GM23338 (cell line): ENCODE measurements around the gene MARCKS. TPM values are rescaled to one million over a fixed set of nuclear protein-coding genes. Genes with fewer than 3 reads are reported as not detected.

ENCODE experiments used
- ATAC-seq: fragments of 200-7000 bp; cut with Tn5 transposase; 3 replicates; pipeline ENCODE4 v1.9.1; 2020
- DNase-seq: peaks from one replicate; pipeline ENCODE4 v3.0.0-alpha.2; 2015; ENCODE audit warnings: low spot score
- H2AFZ ChIP-seq: fragments of 200-600 bp; sonication (generic); 2 replicates; pipeline ENCODE4 v1.8.0; 2016; ENCODE audit warnings: antibody characterized with exemption, mild to moderate bottlenecking, moderate library complexity
- H3F3A ChIP-seq: fragments of 200-600 bp; sonication (generic); replicated peaks from 2 replicates; pipeline ENCODE4 v1.8.0; 2017; ENCODE audit warnings: antibody characterized with exemption, mixed run types, low read depth
- H3K27ac ChIP-seq: fragments of 200-600 bp; sonication (generic); 2 replicates; pipeline ENCODE4 v1.6.1; 2016; ENCODE audit warnings: low read depth
- H3K27me3 ChIP-seq: fragments of 200-600 bp; sonication (generic); 2 replicates; pipeline ENCODE4 v1.8.0; 2016; ENCODE audit warnings: mild to moderate bottlenecking, mixed run types, moderate library complexity; ENCODE audit not compliant: insufficient read depth
- H3K36me3 ChIP-seq: fragments of 200-600 bp; sonication (generic); 2 replicates; pipeline ENCODE4 v1.8.0; 2016; ENCODE audit warnings: mild to moderate bottlenecking; ENCODE audit not compliant: insufficient read depth
- H3K4me1 ChIP-seq: fragments of 200-600 bp; sonication (generic); 2 replicates; pipeline ENCODE4 v1.8.0; 2016; ENCODE audit warnings: mild to moderate bottlenecking, moderate library complexity; ENCODE audit not compliant: insufficient read depth
- H3K4me2 ChIP-seq: fragments of 200-600 bp; sonication (generic); 2 replicates; pipeline ENCODE4 v1.7.1; 2017; ENCODE audit warnings: mixed run types
- H3K4me3 ChIP-seq: fragments of 200-600 bp; sonication (generic); 2 replicates; pipeline ENCODE4 v1.6.1; 2016; ENCODE audit warnings: mixed run types
- H3K79me2 ChIP-seq: fragments of 200-600 bp; sonication (generic); replicated peaks from 2 replicates; pipeline ENCODE4 v1.8.0; 2017; ENCODE audit warnings: mild to moderate bottlenecking; ENCODE audit not compliant: insufficient read depth
- H3K9me2 ChIP-seq: fragments of 200-600 bp; sonication (generic); 2 replicates; pipeline ENCODE4 v1.8.0; 2017; ENCODE audit not compliant: insufficient read depth
- H4K20me1 ChIP-seq: fragments of 200-600 bp; sonication (generic); replicated peaks from 2 replicates; pipeline ENCODE4 v1.8.0; 2017; ENCODE audit warnings: mild to moderate bottlenecking; ENCODE audit not compliant: insufficient read depth
- H3K27ac Mint-ChIP-seq: 2 replicates; pipeline ENCODE4 v1.8.0; 2020; ENCODE audit warnings: inconsistent platforms, mild to moderate bottlenecking, moderate library complexity, mixed read lengths
- H3K27me3 Mint-ChIP-seq: 3 replicates; pipeline ENCODE4 v1.8.0; 2022; ENCODE audit warnings: low read depth, mild to moderate bottlenecking, moderate library complexity, mixed read lengths, inconsistent platforms; ENCODE audit not compliant: insufficient read depth, poor library complexity
- H3K36me3 Mint-ChIP-seq: 3 replicates; pipeline ENCODE4 v1.8.0; 2021; ENCODE audit warnings: low read depth, mild to moderate bottlenecking, inconsistent platforms, moderate library complexity, mixed read lengths
- H3K4me1 Mint-ChIP-seq: 3 replicates; pipeline ENCODE4 v1.8.0; 2020; ENCODE audit warnings: mild to moderate bottlenecking, inconsistent platforms, mixed read lengths
- H3K4me3 Mint-ChIP-seq: 3 replicates; pipeline ENCODE4 v1.8.0; 2021; ENCODE audit warnings: moderate library complexity, mild to moderate bottlenecking, inconsistent platforms, mixed read lengths
- H3K9me3 Mint-ChIP-seq: 3 replicates; pipeline ENCODE4 v1.8.0; 2020; ENCODE audit warnings: moderate library complexity, mild to moderate bottlenecking, inconsistent platforms, mixed read lengths
- CTCF ChIP-seq, 2 experiments: fragments of 200-600 bp in 1 of 2; sonication (generic) in 1 of 2; conservative IDR thresholded peaks; 2 replicates each; pipeline versions ENCODE4 v1.5.1 to v1.6.1; 2016 to 2017; ENCODE audit warnings: antibody characterized with exemption in 2 of 2, low read depth in 2 of 2, mild to moderate bottlenecking in 2 of 2, moderate library complexity in 1 of 2
- EZH2 ChIP-seq: fragments of 200-600 bp; sonication (generic); IDR thresholded peaks from one replicate; pipeline ENCODE4 v1.8.0; 2017; ENCODE audit warnings: antibody characterized with exemption, mild to moderate bottlenecking, low read depth; ENCODE audit not compliant: unreplicated experiment
- POLR2AphosphoS5 ChIP-seq: IDR thresholded peaks from 2 replicates; pipeline ENCODE4 v1.6.1; 2016; ENCODE audit warnings: antibody characterized with exemption, low read depth
- ZNF331 ChIP-seq: fragments of 250-450 bp; sonication (Bioruptor Pico); IDR thresholded peaks from 2 replicates; pipeline ENCODE4 v1.5.0; 2020; ENCODE audit warnings: low read depth, mild to moderate bottlenecking, moderate library complexity
- polyA plus RNA-seq: library from polyadenylated mRNA; unstranded; fragments of >200 nt; fragmentation: Nextera tagmentation; extraction: Ambion mirVana; gene quantifications from 2 replicates; pipeline ENCODE4 v1.2.1, GENCODE V29; 2016
- total RNA-seq: library from RNA; depleted of rRNA; stranded (reverse); fragments of >200 nt; shearing (Covaris generic); gene quantifications from 2 replicates; pipeline ENCODE4 v1.2.3, GENCODE V29; 2014
- TF ChIP-seq, protein P1 (sequence below): fragments of 250-450 bp; sonication (Bioruptor Pico); IDR thresholded peaks from 2 replicates; pipeline ENCODE4 v1.5.0; 2020; ENCODE audit warnings: mild to moderate bottlenecking, moderate library complexity

MARCKS gene
- total and polyA plus RNA-seq, 2 experiments from 2014 or later, result 71.5 to 85.9 TPM

DNA sequence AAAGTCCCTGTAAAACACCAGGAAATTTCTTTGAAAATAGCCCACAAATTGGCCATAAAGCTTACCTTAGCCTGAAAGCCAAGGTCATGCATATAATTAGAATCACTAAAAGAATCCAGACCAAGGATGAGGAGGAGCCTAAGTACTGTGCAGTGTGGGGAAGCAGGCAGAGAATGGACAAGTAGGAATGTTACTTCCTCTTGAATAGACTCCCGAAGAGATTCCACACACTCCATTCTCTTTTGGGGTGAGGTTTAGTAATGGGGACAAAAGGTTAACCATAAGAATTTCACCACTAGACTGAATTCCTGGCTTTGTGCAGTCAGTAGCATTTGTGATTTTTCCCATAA is 27.5 kb upstream of the MARCKS start (continued):
- TF ChIP-seq, protein P1, sequence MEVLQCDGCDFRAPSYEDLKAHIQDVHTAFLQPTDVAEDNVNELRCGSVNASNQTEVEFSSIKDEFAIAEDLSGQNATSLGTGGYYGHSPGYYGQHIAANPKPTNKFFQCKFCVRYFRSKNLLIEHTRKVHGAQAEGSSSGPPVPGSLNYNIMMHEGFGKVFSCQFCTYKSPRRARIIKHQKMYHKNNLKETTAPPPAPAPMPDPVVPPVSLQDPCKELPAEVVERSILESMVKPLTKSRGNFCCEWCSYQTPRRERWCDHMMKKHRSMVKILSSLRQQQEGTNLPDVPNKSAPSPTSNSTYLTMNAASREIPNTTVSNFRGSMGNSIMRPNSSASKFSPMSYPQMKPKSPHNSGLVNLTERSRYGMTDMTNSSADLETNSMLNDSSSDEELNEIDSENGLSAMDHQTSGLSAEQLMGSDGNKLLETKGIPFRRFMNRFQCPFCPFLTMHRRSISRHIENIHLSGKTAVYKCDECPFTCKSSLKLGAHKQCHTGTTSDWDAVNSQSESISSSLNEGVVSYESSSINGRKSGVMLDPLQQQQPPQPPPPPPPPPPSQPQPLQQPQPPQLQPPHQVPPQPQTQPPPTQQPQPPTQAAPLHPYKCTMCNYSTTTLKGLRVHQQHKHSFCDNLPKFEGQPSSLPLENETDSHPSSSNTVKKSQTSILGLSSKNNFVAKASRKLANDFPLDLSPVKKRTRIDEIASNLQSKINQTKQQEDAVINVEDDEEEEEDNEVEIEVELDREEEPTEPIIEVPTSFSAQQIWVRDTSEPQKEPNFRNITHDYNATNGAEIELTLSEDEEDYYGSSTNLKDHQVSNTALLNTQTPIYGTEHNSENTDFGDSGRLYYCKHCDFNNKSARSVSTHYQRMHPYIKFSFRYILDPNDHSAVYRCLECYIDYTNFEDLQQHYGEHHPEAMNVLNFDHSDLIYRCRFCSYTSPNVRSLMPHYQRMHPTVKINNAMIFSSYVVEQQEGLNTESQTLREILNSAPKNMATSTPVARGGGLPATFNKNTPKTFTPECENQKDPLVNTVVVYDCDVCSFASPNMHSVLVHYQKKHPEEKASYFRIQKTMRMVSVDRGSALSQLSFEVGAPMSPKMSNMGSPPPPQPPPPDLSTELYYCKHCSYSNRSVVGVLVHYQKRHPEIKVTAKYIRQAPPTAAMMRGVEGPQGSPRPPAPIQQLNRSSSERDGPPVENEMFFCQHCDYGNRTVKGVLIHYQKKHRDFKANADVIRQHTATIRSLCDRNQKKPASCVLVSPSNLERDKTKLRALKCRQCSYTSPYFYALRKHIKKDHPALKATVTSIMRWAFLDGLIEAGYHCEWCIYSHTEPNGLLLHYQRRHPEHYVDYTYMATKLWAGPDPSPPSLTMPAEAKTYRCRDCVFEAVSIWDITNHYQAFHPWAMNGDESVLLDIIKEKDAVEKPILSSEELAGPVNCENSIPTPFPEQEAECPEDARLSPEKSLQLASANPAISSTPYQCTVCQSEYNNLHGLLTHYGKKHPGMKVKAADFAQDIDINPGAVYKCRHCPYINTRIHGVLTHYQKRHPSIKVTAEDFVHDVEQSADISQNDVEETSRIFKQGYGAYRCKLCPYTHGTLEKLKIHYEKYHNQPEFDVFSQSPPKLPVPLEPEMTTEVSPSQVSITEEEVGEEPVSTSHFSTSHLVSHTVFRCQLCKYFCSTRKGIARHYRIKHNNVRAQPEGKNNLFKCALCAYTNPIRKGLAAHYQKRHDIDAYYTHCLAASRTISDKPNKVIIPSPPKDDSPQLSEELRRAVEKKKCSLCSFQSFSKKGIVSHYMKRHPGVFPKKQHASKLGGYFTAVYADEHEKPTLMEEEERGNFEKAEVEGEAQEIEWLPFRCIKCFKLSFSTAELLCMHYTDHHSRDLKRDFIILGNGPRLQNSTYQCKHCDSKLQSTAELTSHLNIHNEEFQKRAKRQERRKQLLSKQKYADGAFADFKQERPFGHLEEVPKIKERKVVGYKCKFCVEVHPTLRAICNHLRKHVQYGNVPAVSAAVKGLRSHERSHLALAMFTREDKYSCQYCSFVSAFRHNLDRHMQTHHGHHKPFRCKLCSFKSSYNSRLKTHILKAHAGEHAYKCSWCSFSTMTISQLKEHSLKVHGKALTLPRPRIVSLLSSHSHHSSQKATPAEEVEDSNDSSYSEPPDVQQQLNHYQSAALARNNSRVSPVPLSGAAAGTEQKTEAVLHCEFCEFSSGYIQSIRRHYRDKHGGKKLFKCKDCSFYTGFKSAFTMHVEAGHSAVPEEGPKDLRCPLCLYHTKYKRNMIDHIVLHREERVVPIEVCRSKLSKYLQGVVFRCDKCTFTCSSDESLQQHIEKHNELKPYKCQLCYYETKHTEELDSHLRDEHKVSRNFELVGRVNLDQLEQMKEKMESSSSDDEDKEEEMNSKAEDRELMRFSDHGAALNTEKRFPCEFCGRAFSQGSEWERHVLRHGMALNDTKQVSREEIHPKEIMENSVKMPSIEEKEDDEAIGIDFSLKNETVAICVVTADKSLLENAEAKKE, result no peak
- TF ChIP-seq CTCF (conservative IDR thresholded peaks at IDR 0.05; ENCODE audit: low read depth in 2 of 2), result no peak
- TF ChIP-seq EZH2, result no peak
- no peak for TF ChIP-seq POLR2AphosphoS5

DNA sequence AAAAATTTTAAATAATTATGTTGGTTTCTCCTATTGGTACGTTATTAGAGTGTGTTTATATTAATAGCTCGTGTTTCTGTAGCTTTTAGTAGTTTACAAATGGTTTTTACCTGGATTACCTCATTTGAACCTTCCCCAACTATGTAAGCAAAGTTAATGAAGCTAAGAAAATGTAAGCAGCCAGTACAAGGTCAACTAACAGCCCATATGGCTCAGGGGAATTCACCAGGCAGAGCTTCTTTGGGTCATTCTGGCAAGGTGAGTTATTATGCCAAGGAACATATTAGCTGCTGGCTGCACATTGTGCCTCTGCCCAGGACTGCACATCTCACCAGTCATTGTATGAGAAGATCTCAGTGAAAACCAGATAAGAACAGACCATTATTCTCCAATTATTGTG is 27.0 kb upstream of the MARCKS start:
- Histone ChIP-seq H3K4me1 (no peaks in the 10 kb centered on the region), H3K4me3 (no peak overlapping the region), H3K27ac (no peak overlapping the region), H3K79me2 (no peaks in the 10 kb centered on the region), H2AFZ (no peak overlapping the region), H3K4me2 (no peak overlapping the region), H4K20me1 (no peaks in the 10 kb centered on the region), H3K9me2 (no peaks in the 10 kb centered on the region), H3F3A (no peaks in the 10 kb centered on the region), H3K27me3 (0 out of 2 replicates have a peak, but pooled peaks cover 4% of the 10 kb centered on the region), H3K36me3 (no peaks in the 10 kb centered on the region)
- H3K4me1 Mint-ChIP-seq, result peaks cover 3% of the 10 kb centered on the region; the same call in 1 of the 3 replicates
- DNase-seq (no peak), ATAC-seq (no peak)
- H3K36me3 Mint-ChIP-seq, result no peaks in the 10 kb centered on the region
- H3K9me3 Mint-ChIP-seq, result no peaks in the 10 kb centered on the region
- no peaks in the 10 kb centered on the region for H3K27me3 Mint-ChIP-seq
- no peak overlapping the region for H3K27ac Mint-ChIP-seq
- H3K4me3 Mint-ChIP-seq, result no peak overlapping the region
- no peak for TF ChIP-seq CTCF (conservative IDR thresholded peaks at IDR 0.05; ENCODE audit: low read depth in 2 of 2)
- TF ChIP-seq, protein P1, result no peak
- TF ChIP-seq ZNF331 (CRISPR knock-in tag), result no peak
